Keratinocyte (primary cell): ENCODE measurements around the gene RGS6. TPM values are rescaled to one million over a fixed set of nuclear protein-coding genes. Genes with fewer than 3 reads are reported as not detected.

Experiments
- DNase-seq: peaks from one replicate; pipeline ENCODE4 v3.0.0-alpha.2; 2011; ENCODE audit warnings: low read depth, missing footprints, low spot score
- FAIRE-seq: peaks from 2 replicates; lab custom pipeline; 2011; peaks lifted over from hg19 to GRCh38; lab: Jason Lieb, UNC
- H2AFZ ChIP-seq: 2 replicates; pipeline ENCODE4 v1.6.0; 2012; ENCODE audit warnings: low read length, control low read depth, inconsistent platforms; ENCODE audit not compliant: control insufficient read depth
- H3K27ac ChIP-seq: 2 replicates; pipeline ENCODE4 v1.5.1; 2011; ENCODE audit warnings: low read length; ENCODE audit not compliant: control insufficient read depth, insufficient read depth
- H3K27me3 ChIP-seq: 3 replicates; pipeline ENCODE4 v1.6.0; 2011; ENCODE audit warnings: low read length; ENCODE audit not compliant: control insufficient read depth, insufficient read depth; ENCODE audit errors: extremely low read depth
- H3K36me3 ChIP-seq, 2 experiments: 2 replicates in 1 of 2; 3 replicates in 1 of 2; pipeline ENCODE4 v1.5.1; 2011; ENCODE audit warnings: low read length in 2 of 2, mild to moderate bottlenecking in 1 of 2; ENCODE audit not compliant: control insufficient read depth in 2 of 2, insufficient read depth in 2 of 2; ENCODE audit errors: extremely low read depth in 1 of 2
- H3K4me1 ChIP-seq: 3 replicates; pipeline ENCODE4 v1.5.1; 2011; ENCODE audit warnings: low read length; ENCODE audit not compliant: control insufficient read depth, insufficient read depth; ENCODE audit errors: extremely low read depth
- H3K4me2 ChIP-seq: 3 replicates; pipeline ENCODE4 v1.6.0; 2011; ENCODE audit warnings: low read depth, low read length; ENCODE audit not compliant: control insufficient read depth, insufficient read depth; ENCODE audit errors: extremely low read depth
- H3K4me3 ChIP-seq, 3 experiments: fragments of 200-600 bp in 1 of 3; sonication (generic) in 1 of 3; 2 replicates in 2 of 3; 3 replicates in 1 of 3; pipeline ENCODE4 v1.5.1; 2011 to 2016; ENCODE audit warnings: low read length in 3 of 3, mild to moderate bottlenecking in 3 of 3, control low read depth in 2 of 3, inconsistent platforms in 1 of 3, low read depth in 1 of 3, mixed read lengths in 1 of 3, mixed run types in 1 of 3, moderate library complexity in 1 of 3; ENCODE audit not compliant: control insufficient read depth in 2 of 3, insufficient read depth in 2 of 3; ENCODE audit errors: extremely low read depth in 1 of 3
- H3K79me2 ChIP-seq: 2 replicates; pipeline ENCODE4 v1.6.0; 2012; ENCODE audit warnings: low read length; ENCODE audit not compliant: control insufficient read depth, insufficient read depth
- H3K9ac ChIP-seq: 3 replicates; pipeline ENCODE4 v1.6.0; 2011; ENCODE audit warnings: low read length; ENCODE audit not compliant: control insufficient read depth, insufficient read depth; ENCODE audit errors: extremely low read depth
- H3K9me1 ChIP-seq: 3 replicates; pipeline ENCODE4 v1.6.0; 2011; ENCODE audit warnings: low read length; ENCODE audit not compliant: control insufficient read depth, insufficient read depth; ENCODE audit errors: extremely low read depth
- H3K9me3 ChIP-seq: 2 replicates; pipeline ENCODE4 v1.5.1; 2012; ENCODE audit warnings: low read depth, low read length; ENCODE audit not compliant: control insufficient read depth
- H4K20me1 ChIP-seq: 3 replicates; pipeline ENCODE4 v1.6.0; 2011; ENCODE audit warnings: low read length; ENCODE audit not compliant: control insufficient read depth, insufficient read depth; ENCODE audit errors: extremely low read depth
- EZH2 ChIP-seq: IDR thresholded peaks from one replicate; pipeline ENCODE4 v1.6.1; 2012; ENCODE audit warnings: inconsistent platforms, mild to moderate bottlenecking, low read length, moderate library complexity
- dilution Hi-C: fragments of 300-500 bp; cut with MboI; formaldehyde crosslinking; loops from one replicate; pipeline ENCODE4 v1.7.0; 2020; ENCODE audit warnings: low sequenced_read_pairs; ENCODE audit not compliant: extremely low pct_ligation_motif_present
- polyA plus RNA-seq, 5 experiments: library from polyadenylated mRNA; depleted of rRNA in 3 of 5; stranded (reverse) in 3 of 5; stranded (forward) in 1 of 5; unstranded in 1 of 5; fragments of >200 nt; gene quantifications; 1 replicate in 1 of 5; 2 replicates in 3 of 5; 3 replicates in 1 of 5; pipeline versions ENCODE4 v1.2.1 to v1.2.3, GENCODE V29; 2011 to 2012; ENCODE audit warnings: missing spikeins in 2 of 5, low read depth in 1 of 5, low replicate concordance in 1 of 5
- TF ChIP-seq, protein P1 (sequence below), 3 experiments: IDR thresholded peaks in 1 of 3; conservative IDR thresholded peaks in 1 of 3; optimal IDR thresholded peaks in 1 of 3; 2 replicates in 2 of 3; 3 replicates in 1 of 3; pipeline versions ENCODE3 to v1.5.1; 2011; ENCODE audit warnings: low read length in 3 of 3, mild to moderate bottlenecking in 3 of 3, moderate library complexity in 2 of 3, control low read depth in 1 of 3, inconsistent platforms in 1 of 3; ENCODE audit not compliant: insufficient read depth in 2 of 3; ENCODE audit errors: extremely low read depth in 1 of 3

Gene RGS6
- polyA plus RNA-seq, 1 donor (not counting 4 experiments of a cell fraction or from before 2014, with no cell fraction given): not detected

- Histone ChIP-seq H3K27ac (no peak overlapping the region), H3K9me1 (no peaks in the 10 kb centered on the region), H3K4me1 (no peaks in the 10 kb centered on the region), H3K4me3 (no peak overlapping the region), H3K27me3 (no peaks in the 10 kb centered on the region), H3K79me2 (no peaks in the 10 kb centered on the region), H3K4me2 (no peak overlapping the region), H3K36me3 (no peaks in the 10 kb centered on the region), H2AFZ (no peak overlapping the region), H3K9ac (no peak overlapping the region), H3K9me3 (no peaks in the 10 kb centered on the region), H4K20me1 (no peaks in the 10 kb centered on the region)
- no peak for FAIRE-seq
- dilution Hi-C loops: no loop called here
- no peak for DNase-seq
- TF ChIP-seq, protein P1, sequence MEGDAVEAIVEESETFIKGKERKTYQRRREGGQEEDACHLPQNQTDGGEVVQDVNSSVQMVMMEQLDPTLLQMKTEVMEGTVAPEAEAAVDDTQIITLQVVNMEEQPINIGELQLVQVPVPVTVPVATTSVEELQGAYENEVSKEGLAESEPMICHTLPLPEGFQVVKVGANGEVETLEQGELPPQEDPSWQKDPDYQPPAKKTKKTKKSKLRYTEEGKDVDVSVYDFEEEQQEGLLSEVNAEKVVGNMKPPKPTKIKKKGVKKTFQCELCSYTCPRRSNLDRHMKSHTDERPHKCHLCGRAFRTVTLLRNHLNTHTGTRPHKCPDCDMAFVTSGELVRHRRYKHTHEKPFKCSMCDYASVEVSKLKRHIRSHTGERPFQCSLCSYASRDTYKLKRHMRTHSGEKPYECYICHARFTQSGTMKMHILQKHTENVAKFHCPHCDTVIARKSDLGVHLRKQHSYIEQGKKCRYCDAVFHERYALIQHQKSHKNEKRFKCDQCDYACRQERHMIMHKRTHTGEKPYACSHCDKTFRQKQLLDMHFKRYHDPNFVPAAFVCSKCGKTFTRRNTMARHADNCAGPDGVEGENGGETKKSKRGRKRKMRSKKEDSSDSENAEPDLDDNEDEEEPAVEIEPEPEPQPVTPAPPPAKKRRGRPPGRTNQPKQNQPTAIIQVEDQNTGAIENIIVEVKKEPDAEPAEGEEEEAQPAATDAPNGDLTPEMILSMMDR (optimal IDR thresholded peaks at IDR 0.05 in 1 of 3, IDR thresholded peaks at IDR 0.05 in 1 of 3, conservative IDR thresholded peaks at IDR 0.05 in 1 of 3; ENCODE audit: extremely low read depth in 1 of 3, insufficient read depth in 2 of 3, low read length in 3 of 3): no peak
- no peak for TF ChIP-seq EZH2
Observed at GRCh38 chr14:72173038-72173720, 240.9 kb downstream of the RGS6 start.

DNA sequence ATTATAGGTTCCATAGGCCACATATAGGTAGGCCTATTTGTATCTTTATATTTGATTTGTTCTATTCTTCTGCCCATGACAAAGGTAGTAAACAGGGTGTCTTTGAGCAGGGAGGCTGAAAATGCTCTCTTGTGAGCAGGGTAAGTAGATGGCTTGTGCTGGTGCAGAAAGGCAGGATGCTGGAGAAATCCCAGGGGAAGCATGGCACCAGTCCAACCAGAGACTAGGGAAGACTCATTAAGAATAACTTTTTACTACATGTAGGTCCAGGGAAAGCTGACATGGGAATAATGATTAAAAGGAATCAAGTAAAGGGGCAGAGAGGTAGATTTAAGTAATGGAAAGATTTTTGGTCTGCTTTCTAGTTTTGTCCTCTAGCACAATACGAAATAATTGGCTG, 245.0 kb downstream of the RGS6 start:
- no peaks in the 10 kb centered on the region for H3K79me2 ChIP-seq
- H3K4me2 ChIP-seq: no peak overlapping the region
- FAIRE-seq (no peak), DNase-seq (no peak)
- H3K4me1 ChIP-seq: no peaks in the 10 kb centered on the region
- H2AFZ ChIP-seq: no peak overlapping the region
- no peaks in the 10 kb centered on the region for H4K20me1 ChIP-seq
- TF ChIP-seq, protein P1 (optimal IDR thresholded peaks at IDR 0.05 in 1 of 3, IDR thresholded peaks at IDR 0.05 in 1 of 3, conservative IDR thresholded peaks at IDR 0.05 in 1 of 3; ENCODE audit: extremely low read depth in 1 of 3, insufficient read depth in 2 of 3, low read length in 3 of 3): no peak
- TF ChIP-seq EZH2: no peak
- no peak overlapping the region for H3K9ac ChIP-seq
- no peaks in the 10 kb centered on the region for H3K9me1 ChIP-seq
- no peaks in the 10 kb centered on the region for H3K27me3 ChIP-seq
- no peaks in the 10 kb centered on the region for H3K9me3 ChIP-seq
- no peak overlapping the region for H3K27ac ChIP-seq
- H3K4me3 ChIP-seq: no peak overlapping the region
- dilution Hi-C loops: no loop called here
- no peaks in the 10 kb centered on the region for H3K36me3 ChIP-seq
